HG02798 (cell line): Measurements from ENCODE around the gene ERAL1.
"Not testable (repeated sequence)": the region's sequence is repeated elsewhere in the genome, so short reads cannot be mapped to it uniquely, and the experiment has no call there.

ENCODE experiments used
- ATAC-seq: cut with Tn5 transposase; IDR thresholded peaks from one replicate; pipeline ENCODE4 v1.9.1; 2021; ENCODE audit warnings: mild to moderate bottlenecking; ENCODE audit not compliant: unreplicated experiment, poor library complexity

ERAL1 gene

GRCh38 chr17:28877150-28877711 lies 22.4 kb downstream of the ERAL1 start:
- ATAC-seq: not testable (repeated sequence)

- no peak for ATAC-seq
These were observed 23.5 kb downstream of the ERAL1 start for GRCh38 chr17:28878158-28878910.

GRCh38 chr17:28878981-28879380 lies 24.2 kb downstream of the ERAL1 start:
- ATAC-seq: no peak

GRCh38 chr17:28879886-28880571 lies 25.2 kb downstream of the ERAL1 start:
- ATAC-seq: no peak

GRCh38 chr17:28880572-28880945 lies 25.7 kb downstream of the ERAL1 start:
- no peak for ATAC-seq

GRCh38 chr17:28881533-28882056 lies 26.8 kb downstream of the ERAL1 start:
- no peak for ATAC-seq

GRCh38 chr17:28882154-28882895 lies 27.5 kb downstream of the ERAL1 start:
- ATAC-seq: no peak

GRCh38 chr17:28883967-28884702 lies 29.3 kb downstream of the ERAL1 start:
- ATAC-seq: no peak

- no peak for ATAC-seq
These were observed 30.5 kb downstream of the ERAL1 start for GRCh38 chr17:28885363-28885762.

- ATAC-seq: no peak
These were observed 31.1 kb downstream of the ERAL1 start for GRCh38 chr17:28885951-28886350.

- no peak for ATAC-seq
These were observed 33.2 kb downstream of the ERAL1 start for GRCh38 chr17:28887871-28888471.

- no peak for ATAC-seq
These were observed 34.0 kb downstream of the ERAL1 start for GRCh38 chr17:28888832-28889231.

- ATAC-seq: no peak
These were observed 35.2 kb downstream of the ERAL1 start for GRCh38 chr17:28889996-28890395.

GRCh38 chr17:28891201-28891600 lies 36.4 kb downstream of the ERAL1 start:
- no peak for ATAC-seq

GRCh38 chr17:28892024-28892423 lies 37.2 kb downstream of the ERAL1 start:
- ATAC-seq: no peak

- ATAC-seq: peak; percentile 27
These were observed 38.7 kb downstream of the ERAL1 start for GRCh38 chr17:28893248-28894183.

GRCh38 chr17:28895794-28896447 lies 41.1 kb downstream of the ERAL1 start:
- ATAC-seq: no peak

- no peak for ATAC-seq
These were observed 41.7 kb downstream of the ERAL1 start for GRCh38 chr17:28896491-28896883.
